GM12878 (cell line): Measurements from ENCODE around the gene HTR3E. TPM values are rescaled to one million over a fixed set of nuclear protein-coding genes. Genes with fewer than 3 reads are reported as not detected.

ENCODE experiments used
- ATAC-seq: fragments of 200-7000 bp; cut with Tn5 transposase; 3 replicates; pipeline ENCODE4 v1.9.1; 2020; ENCODE audit warnings: mild to moderate bottlenecking, moderate library complexity
- BruUV-seq: library from RNA; stranded (reverse); fragments of 400-500 nt; replicated peaks from 2 replicates; lab custom pipeline; 2021; lab: Mats Ljungman, UMichigan
- CTCF ChIA-PET: fragments of 300-600 bp; sonication (Branson Sonifier 250); formaldehyde crosslinking; extraction: SDS; loops from one replicate; lab custom pipeline; 2021; ENCODE audit warnings: inconsistent platforms; lab: Yijun Ruan, JAX
- POLR2A ChIA-PET: fragments of 350-600 bp; formaldehyde crosslinking; extraction: SDS; loops from one replicate; lab custom pipeline; 2021; ENCODE audit warnings: inconsistent platforms; lab: Charles Lee
- RAD21 ChIA-PET: fragments of 300-600 bp; sonication (Branson Sonifier 250); formaldehyde crosslinking; loops from one replicate; lab custom pipeline; 2023; ENCODE audit warnings: antibody characterized with exemption; ENCODE audit not compliant: unreplicated experiment; lab: Charles Lee
- SMC1A ChIA-PET: fragments of 300-600 bp; sonication (Branson Sonifier 250); formaldehyde crosslinking; loops from one replicate; lab custom pipeline; 2023; ENCODE audit not compliant: unreplicated experiment, uncharacterized antibody; lab: Charles Lee
- DNase-seq: peaks from one replicate; pipeline ENCODE4 v3.0.0-alpha.2; 2011; ENCODE audit warnings: low read depth, low spot score
- FAIRE-seq: peaks from 3 replicates; lab custom pipeline; 2011; peaks lifted over from hg19 to GRCh38; lab: Jason Lieb, UNC
- H2AFZ ChIP-seq: 2 replicates; pipeline ENCODE4 v1.6.0; 2011; ENCODE audit warnings: low read depth, low read length, control low read depth; ENCODE audit not compliant: control insufficient read depth
- H3K27ac ChIP-seq: 2 replicates; pipeline ENCODE4 v1.5.1; 2011; ENCODE audit warnings: control low read depth; ENCODE audit not compliant: control insufficient read depth, insufficient read depth
- H3K27me3 ChIP-seq, 2 experiments: replicated peaks in 1 of 2; 2 replicates each; pipeline versions ENCODE4 v1.6.0 to v1.6.1; 2011; ENCODE audit warnings: low read length in 1 of 2; ENCODE audit not compliant: control insufficient read depth in 2 of 2, insufficient read depth in 2 of 2
- H3K36me3 ChIP-seq, 2 experiments: 2 replicates each; pipeline ENCODE4 v1.5.1; 2011; ENCODE audit warnings: low read length in 1 of 2; ENCODE audit not compliant: control insufficient read depth in 2 of 2, insufficient read depth in 2 of 2
- H3K4me1 ChIP-seq: 2 replicates; pipeline ENCODE4 v1.6.1; 2011; ENCODE audit warnings: mild to moderate bottlenecking, low read length, moderate library complexity, mixed read lengths; ENCODE audit not compliant: control insufficient read depth, insufficient read depth
- H3K4me2 ChIP-seq: 2 replicates; pipeline ENCODE4 v1.6.0; 2011; ENCODE audit warnings: control low read depth; ENCODE audit not compliant: control insufficient read depth, insufficient read depth
- H3K4me3 ChIP-seq: fragments of 200-600 bp; sonication (generic); 2 replicates; pipeline ENCODE4 v1.5.1; 2016
- H3K79me2 ChIP-seq: 2 replicates; pipeline ENCODE4 v1.6.0; 2011; ENCODE audit warnings: low read length; ENCODE audit not compliant: control insufficient read depth, insufficient read depth
- H3K9ac ChIP-seq: 2 replicates; pipeline ENCODE4 v1.8.0; 2011; ENCODE audit warnings: low read length, control low read depth, mixed read lengths; ENCODE audit not compliant: control insufficient read depth, insufficient read depth
- H3K9me3 ChIP-seq: replicated peaks from 3 replicates; pipeline ENCODE4 v1.5.1; 2011; ENCODE audit warnings: mild to moderate bottlenecking, low read length; ENCODE audit not compliant: control insufficient read depth, insufficient read depth
- H4K20me1 ChIP-seq: 2 replicates; pipeline ENCODE4 v1.6.0; 2011; ENCODE audit not compliant: control insufficient read depth, insufficient read depth
- CHD4 ChIP-seq: fragments of 200-600 bp; sonication (generic); IDR thresholded peaks from 2 replicates; pipeline ENCODE4 v1.6.1; 2016; ENCODE audit warnings: mild to moderate bottlenecking
- GABPA ChIP-seq: IDR thresholded peaks from 2 replicates; pipeline ENCODE4 v1.6.1; 2014; ENCODE audit warnings: antibody characterized with exemption, low read depth, mild to moderate bottlenecking, inconsistent platforms
- SPI1 ChIP-seq: IDR thresholded peaks from 2 replicates; pipeline ENCODE4 v1.6.1; 2011; ENCODE audit warnings: low read depth, mild to moderate bottlenecking, low read length, moderate library complexity, borderline replicate concordance; ENCODE audit not compliant: insufficient read depth
- WGBS: methylation state at CpG from one replicate; pipeline ENCODE4 v1.1.6; 2016; ENCODE audit warnings: low lambda C conversion rate; ENCODE audit not compliant: insufficient replicate concordance, insufficient coverage; ENCODE audit errors: missing lambda C conversion rate; 5-methylcytosine and 5-hydroxymethylcytosine counted together
- in situ Hi-C: fragments of 300-500 bp; cut with MboI; formaldehyde crosslinking; loops from 9 replicates; pipeline ENCODE4 v1.14.3; 2018; ENCODE audit warnings: mixed read lengths
- intact Hi-C: fragments of 100-400 bp; cut with micrococcal nuclease; formaldehyde crosslinking; loops from one replicate; pipeline ENCODE4 v1.14.2; 2022; ENCODE audit not compliant: unreplicated experiment
- polyA plus RNA-seq, 11 experiments: library from polyadenylated mRNA; depleted of rRNA in 4 of 11; unstranded in 6 of 11; stranded (reverse) in 5 of 11; fragments of >200 nt; fragmentation: Nextera tagmentation in 4 of 11; fragmentation: Illumina TruSeq in 1 of 11; extraction: Ambion mirVana in 4 of 11; extraction: Trizol in 1 of 11; gene quantifications; 1 replicate in 1 of 11; 2 replicates in 10 of 11; pipeline versions ENCODE4 v1.2.1 to v1.2.3, GENCODE V29; 2011 to 2016; ENCODE audit warnings: inconsistent platforms in 2 of 11, missing spikeins in 2 of 11, low read depth in 1 of 11
- total RNA-seq, 4 experiments: library from RNA; depleted of rRNA in 3 of 4; stranded (reverse); fragments of >200 nt in 3 of 4; fragmentation: Illumina TruSeq in 1 of 4; extraction: Trizol in 1 of 4; gene quantifications; 2 replicates each; pipeline versions ENCODE4 v1.2.1 to v1.2.3, GENCODE V29; 2013 to 2021
- TF ChIP-seq, protein P1 (sequence below): IDR thresholded peaks from 2 replicates; pipeline ENCODE4 v1.6.1; 2012; ENCODE audit warnings: improper control_type of control experiment, low read depth, low read length; ENCODE audit not compliant: insufficient replicate concordance
- TF ChIP-seq, protein P2 (sequence below): fragments of 450-650 bp; IDR thresholded peaks from 2 replicates; pipeline ENCODE4 v1.6.1; 2018; ENCODE audit warnings: borderline replicate concordance, mild to moderate bottlenecking; ENCODE audit not compliant: partially characterized antibody

HTR3E gene
- total and polyA plus RNA-seq, 10 of the 15 experiments (the other 5 are each of a cell fraction or from before 2014, with no cell fraction given) = not detected

GRCh38 chr3:184078851-184079250 is 18.0 kb upstream of the HTR3E start:
- POLR2A ChIA-PET = no interaction called here
- ATAC-seq = no peak
- no peak for DNase-seq
- H4K20me1 ChIP-seq = no peaks in the 10 kb centered on the region
- no peak overlapping the region for H3K4me3 ChIP-seq
- intact Hi-C loops = no loop called here
- no peak overlapping the region for H3K9ac ChIP-seq
- no peak overlapping the region for H2AFZ ChIP-seq
- H3K27me3 ChIP-seq = no peaks in the 10 kb centered on the region
- RAD21 ChIA-PET = no interaction called here
- TF ChIP-seq SPI1 (no peak), GABPA (no peak), CHD4 (no peak)
- TF ChIP-seq, protein P1, sequence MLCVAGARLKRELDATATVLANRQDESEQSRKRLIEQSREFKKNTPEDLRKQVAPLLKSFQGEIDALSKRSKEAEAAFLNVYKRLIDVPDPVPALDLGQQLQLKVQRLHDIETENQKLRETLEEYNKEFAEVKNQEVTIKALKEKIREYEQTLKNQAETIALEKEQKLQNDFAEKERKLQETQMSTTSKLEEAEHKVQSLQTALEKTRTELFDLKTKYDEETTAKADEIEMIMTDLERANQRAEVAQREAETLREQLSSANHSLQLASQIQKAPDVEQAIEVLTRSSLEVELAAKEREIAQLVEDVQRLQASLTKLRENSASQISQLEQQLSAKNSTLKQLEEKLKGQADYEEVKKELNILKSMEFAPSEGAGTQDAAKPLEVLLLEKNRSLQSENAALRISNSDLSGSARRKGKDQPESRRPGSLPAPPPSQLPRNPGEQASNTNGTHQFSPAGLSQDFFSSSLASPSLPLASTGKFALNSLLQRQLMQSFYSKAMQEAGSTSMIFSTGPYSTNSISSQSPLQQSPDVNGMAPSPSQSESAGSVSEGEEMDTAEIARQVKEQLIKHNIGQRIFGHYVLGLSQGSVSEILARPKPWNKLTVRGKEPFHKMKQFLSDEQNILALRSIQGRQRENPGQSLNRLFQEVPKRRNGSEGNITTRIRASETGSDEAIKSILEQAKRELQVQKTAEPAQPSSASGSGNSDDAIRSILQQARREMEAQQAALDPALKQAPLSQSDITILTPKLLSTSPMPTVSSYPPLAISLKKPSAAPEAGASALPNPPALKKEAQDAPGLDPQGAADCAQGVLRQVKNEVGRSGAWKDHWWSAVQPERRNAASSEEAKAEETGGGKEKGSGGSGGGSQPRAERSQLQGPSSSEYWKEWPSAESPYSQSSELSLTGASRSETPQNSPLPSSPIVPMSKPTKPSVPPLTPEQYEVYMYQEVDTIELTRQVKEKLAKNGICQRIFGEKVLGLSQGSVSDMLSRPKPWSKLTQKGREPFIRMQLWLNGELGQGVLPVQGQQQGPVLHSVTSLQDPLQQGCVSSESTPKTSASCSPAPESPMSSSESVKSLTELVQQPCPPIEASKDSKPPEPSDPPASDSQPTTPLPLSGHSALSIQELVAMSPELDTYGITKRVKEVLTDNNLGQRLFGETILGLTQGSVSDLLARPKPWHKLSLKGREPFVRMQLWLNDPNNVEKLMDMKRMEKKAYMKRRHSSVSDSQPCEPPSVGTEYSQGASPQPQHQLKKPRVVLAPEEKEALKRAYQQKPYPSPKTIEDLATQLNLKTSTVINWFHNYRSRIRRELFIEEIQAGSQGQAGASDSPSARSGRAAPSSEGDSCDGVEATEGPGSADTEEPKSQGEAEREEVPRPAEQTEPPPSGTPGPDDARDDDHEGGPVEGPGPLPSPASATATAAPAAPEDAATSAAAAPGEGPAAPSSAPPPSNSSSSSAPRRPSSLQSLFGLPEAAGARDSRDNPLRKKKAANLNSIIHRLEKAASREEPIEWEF = no peak
- TF ChIP-seq, protein P2, sequence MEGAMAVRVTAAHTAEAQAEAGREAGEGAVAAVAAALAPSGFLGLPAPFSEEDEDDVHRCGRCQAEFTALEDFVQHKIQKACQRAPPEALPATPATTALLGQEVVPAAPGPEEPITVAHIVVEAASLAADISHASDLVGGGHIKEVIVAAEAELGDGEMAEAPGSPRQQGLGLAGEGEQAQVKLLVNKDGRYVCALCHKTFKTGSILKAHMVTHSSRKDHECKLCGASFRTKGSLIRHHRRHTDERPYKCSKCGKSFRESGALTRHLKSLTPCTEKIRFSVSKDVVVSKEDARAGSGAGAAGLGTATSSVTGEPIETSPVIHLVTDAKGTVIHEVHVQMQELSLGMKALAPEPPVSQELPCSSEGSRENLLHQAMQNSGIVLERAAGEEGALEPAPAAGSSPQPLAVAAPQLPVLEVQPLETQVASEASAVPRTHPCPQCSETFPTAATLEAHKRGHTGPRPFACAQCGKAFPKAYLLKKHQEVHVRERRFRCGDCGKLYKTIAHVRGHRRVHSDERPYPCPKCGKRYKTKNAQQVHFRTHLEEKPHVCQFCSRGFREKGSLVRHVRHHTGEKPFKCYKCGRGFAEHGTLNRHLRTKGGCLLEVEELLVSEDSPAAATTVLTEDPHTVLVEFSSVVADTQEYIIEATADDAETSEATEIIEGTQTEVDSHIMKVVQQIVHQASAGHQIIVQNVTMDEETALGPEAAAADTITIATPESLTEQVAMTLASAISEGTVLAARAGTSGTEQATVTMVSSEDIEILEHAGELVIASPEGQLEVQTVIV = no peak
- H3K27ac ChIP-seq = no peak overlapping the region
- H3K9me3 ChIP-seq = no peaks in the 10 kb centered on the region; the same call in 2 of the 3 replicates
- BruUV-seq = no TSS peak
- no peak for FAIRE-seq
- no peak overlapping the region for H3K4me2 ChIP-seq
- SMC1A ChIA-PET = interaction anchor here (0.6 kb wide), 1 partner anchor 11 kb away, joined by 3 read pairs; no protein-coding TSS in a partner anchor
- H3K79me2 ChIP-seq = no peaks in the 10 kb centered on the region
- WGBS = 25% methylated on average over 3 of the region's 3 CpGs
- H3K4me1 ChIP-seq = no peaks in the 10 kb centered on the region
- in situ Hi-C loops = no loop called here
- CTCF ChIA-PET = no interaction called here
- no peaks in the 10 kb centered on the region for H3K36me3 ChIP-seq
